ENCODE results near the gene FAM180A. TPM values are rescaled to one million over a fixed set of nuclear protein-coding genes. Genes with fewer than 3 reads are reported as not detected.

The FAM180A gene
- total and polyA plus RNA-seq, 4 donors, result 0.19 to 10.5 (median 5.6) TPM

GRCh38 chr7:135744938-135745702 is 3.5 kb downstream of the FAM180A start:
- no peak overlapping the region for H3K9ac ChIP-seq (ENCODE audit: low read depth in 1 of 2, low read length in 2 of 2)
- no peaks in the 10 kb centered on the region for H3K27me3 ChIP-seq (ENCODE audit: control insufficient read depth in 4 of 4, insufficient read depth in 4 of 4, low read length in 3 of 4)
- H3K27ac ChIP-seq (ENCODE audit: low read depth in 1 of 2, low read length in 2 of 2), result peak overlapping the region; percentile 25 to 70
- H3K9me3 ChIP-seq (ENCODE audit: control insufficient read depth in 4 of 4, low read length in 3 of 4), result no peaks in the 10 kb centered on the region
- no peaks in the 10 kb centered on the region for H3K36me3 ChIP-seq (ENCODE audit: control insufficient read depth in 4 of 4, insufficient read depth in 3 of 4, low read depth in 1 of 4, low read length in 3 of 4)
- DNase-seq (ENCODE audit: low spot score), result no peak
- WGBS, result 83% methylated on average over 8 of the region's 8 CpGs
- TF ChIP-seq JUND (IDR thresholded peaks at IDR 0.05) (no peak), SP1 (IDR thresholded peaks at IDR 0.05) (no peak), ATF3 (IDR thresholded peaks at IDR 0.05) (no peak), HNF4A (conservative IDR thresholded peaks at IDR 0.05) (no peak), RAD21 (IDR thresholded peaks at IDR 0.05) (no peak), MAX (IDR thresholded peaks at IDR 0.05) (no peak), RXRA (IDR thresholded peaks at IDR 0.05) (no peak), YY1 (IDR thresholded peaks at IDR 0.05) (no peak), HNF4G (IDR thresholded peaks at IDR 0.05) (no peak), REST (IDR thresholded peaks at IDR 0.05) (no peak), ZBTB33 (IDR thresholded peaks at IDR 0.05) (no peak), CTCF (IDR thresholded peaks at IDR 0.05; ENCODE audit: low read depth, low read length, missing input control) (no peak), TAF1 (conservative IDR thresholded peaks at IDR 0.05) (no peak), FOXA1 (IDR thresholded peaks at IDR 0.05) (no peak), GABPA (IDR thresholded peaks at IDR 0.05 in 1 of 2, conservative IDR thresholded peaks at IDR 0.05 in 1 of 2) (no peak), EGR1 (IDR thresholded peaks at IDR 0.05; ENCODE audit: low read depth in 2 of 2) (no peak), NR2F2 (IDR thresholded peaks at IDR 0.05) (no peak), FOXA2 (IDR thresholded peaks at IDR 0.05) (no peak)
- no peak overlapping the region for H3K4me3 ChIP-seq (ENCODE audit: low read depth in 1 of 3, low read length in 3 of 3)
- H3K4me1 ChIP-seq (ENCODE audit: control insufficient read depth in 4 of 4, insufficient read depth in 4 of 4, low read length in 3 of 4), result no peaks in the 10 kb centered on the region

Data from liver (tissue), 9 donors.